ENCODE data around the gene MYL12A.

MYL12A gene

DNA sequence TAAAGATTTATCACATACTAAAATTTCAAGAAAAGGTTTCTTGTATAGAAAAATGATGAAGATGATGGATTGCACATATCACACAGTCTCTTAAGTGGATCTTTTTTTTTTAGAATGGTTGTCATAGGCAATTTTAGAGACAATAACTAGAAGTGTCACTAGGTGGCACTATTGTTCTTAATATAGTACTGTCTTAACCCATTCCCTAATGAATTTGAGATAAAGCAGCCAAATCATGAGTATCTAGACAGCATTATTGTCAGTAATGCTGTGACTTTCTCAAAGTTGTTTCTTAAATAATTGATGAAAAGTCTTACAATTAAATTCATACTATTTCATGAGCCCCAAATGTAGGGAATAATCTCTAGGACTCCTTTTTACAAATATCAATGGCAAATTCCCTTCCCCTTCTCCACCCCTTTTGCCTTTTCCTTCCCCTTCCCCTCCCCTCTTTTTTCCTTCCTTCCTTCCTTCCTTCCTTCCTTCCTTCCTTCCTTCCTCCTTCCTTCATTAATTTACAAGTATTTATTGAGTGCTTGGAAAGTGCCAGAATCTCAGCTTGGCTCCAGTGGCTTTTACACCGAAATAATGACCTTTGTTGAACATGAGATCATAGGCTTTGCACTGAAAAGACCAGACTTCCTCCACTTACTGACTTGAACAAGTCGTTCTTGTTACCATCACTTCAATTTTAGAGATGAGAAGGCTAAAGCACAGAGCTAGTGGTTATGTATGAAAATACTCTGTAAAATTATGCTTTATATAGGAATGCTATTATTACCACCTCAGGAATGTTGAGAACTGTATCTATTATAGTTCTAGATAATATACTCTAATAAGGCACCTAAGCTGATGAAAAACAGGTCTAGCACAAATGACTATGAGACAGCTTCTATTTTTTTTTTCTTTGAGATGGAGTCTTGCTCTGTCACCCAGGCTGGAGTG is 34.1 kb downstream of the MYL12A start:
- DNase-seq (ENCODE audit: low read depth in 4 of 4, low spot score in 1 of 4): no peak

- DNase-seq (ENCODE audit: low read depth in 4 of 4, low spot score in 1 of 4): no peak
These were observed 35.8 kb downstream of the MYL12A start for GRCh38 chr18:3283253-3283863.

GRCh38 chr18:3283908-3284307 is 36.3 kb downstream of the MYL12A start:
- DNase-seq (ENCODE audit: low read depth in 4 of 4, low spot score in 1 of 4): no peak

DNA sequence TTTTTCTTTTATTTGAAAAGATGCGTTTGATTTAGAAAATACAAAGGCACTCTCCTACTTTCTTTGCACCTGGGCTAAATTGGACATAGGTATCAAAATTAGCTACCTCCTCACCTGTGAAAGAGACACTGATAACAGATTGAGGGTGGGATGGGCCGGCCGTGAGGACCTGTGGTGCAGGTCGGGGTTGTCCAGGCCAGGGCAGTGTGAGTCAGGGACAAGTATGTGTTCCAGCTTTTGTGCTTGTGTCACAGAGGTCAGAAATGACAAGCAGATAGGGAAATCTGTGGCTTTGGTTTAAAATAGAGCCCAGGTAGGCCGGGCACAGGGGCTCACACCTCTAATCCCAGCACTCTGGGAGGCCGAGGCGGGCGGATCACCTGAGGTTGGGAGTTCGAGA is 36.9 kb downstream of the MYL12A start:
- no peak for DNase-seq (ENCODE audit: low read depth in 4 of 4, low spot score in 1 of 4)

DNA sequence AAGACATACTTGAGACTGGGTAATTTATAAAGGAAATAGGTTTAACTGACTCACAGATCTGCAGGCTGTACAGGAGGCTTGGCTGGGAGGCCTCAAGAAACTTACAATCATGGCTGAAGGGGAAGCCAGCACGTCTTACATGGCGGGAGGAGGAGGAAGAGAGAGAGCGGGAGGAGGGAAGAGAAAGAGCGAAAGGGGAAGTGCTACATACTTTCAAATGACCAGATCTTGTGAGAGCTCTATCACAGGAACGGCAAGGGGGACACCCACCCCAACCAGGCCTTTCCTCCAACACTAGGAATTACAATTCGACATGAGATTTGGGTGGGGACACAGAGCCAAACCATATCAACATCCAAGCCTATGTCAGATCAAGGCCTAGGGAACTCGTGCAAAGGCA is 38.6 kb downstream of the MYL12A start:
- no peak for DNase-seq (ENCODE audit: low read depth in 4 of 4, low spot score in 1 of 4)

DNA sequence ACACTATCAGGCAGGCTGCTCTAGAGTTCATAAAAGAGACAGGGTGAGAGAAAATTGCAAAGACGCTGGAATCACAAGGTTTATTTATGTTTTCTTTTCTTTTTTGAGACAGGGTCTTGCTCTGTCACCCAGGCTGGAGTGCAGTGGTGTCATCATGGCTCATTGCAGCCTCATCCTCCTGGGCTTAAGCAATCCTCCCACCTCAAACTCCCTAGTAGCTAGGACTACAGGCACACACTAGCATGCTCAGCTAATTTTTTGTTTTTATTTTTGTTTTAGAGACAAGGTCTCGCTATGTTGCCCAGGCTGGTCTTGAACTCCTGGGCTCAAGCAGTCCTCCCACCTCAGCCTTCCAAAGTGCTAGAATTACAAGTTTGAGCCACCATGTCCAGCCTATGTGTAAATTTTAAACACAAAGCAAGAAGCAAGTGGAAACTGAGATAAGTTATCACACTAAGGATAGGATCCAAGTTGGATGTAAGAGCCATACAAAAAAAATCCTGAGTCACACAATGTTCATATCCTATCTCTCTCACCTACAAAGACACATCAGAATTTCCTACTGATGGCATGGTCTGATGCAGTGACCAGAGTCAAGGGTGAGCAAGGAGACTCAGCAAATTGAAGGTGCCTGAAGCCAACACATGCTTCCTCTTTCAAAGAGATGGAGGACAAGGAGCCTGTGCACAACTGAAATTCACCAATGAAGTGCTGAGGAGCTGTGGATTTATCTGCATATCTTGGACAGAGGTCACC is 45.8 kb downstream of the MYL12A start:
- no peak for DNase-seq (ENCODE audit: low read depth in 4 of 4, low spot score in 1 of 4)

GRCh38 chr18:3294435-3295080 is 47.0 kb downstream of the MYL12A start:
- DNase-seq (ENCODE audit: low read depth in 4 of 4, low spot score in 1 of 4): no peak

DNA sequence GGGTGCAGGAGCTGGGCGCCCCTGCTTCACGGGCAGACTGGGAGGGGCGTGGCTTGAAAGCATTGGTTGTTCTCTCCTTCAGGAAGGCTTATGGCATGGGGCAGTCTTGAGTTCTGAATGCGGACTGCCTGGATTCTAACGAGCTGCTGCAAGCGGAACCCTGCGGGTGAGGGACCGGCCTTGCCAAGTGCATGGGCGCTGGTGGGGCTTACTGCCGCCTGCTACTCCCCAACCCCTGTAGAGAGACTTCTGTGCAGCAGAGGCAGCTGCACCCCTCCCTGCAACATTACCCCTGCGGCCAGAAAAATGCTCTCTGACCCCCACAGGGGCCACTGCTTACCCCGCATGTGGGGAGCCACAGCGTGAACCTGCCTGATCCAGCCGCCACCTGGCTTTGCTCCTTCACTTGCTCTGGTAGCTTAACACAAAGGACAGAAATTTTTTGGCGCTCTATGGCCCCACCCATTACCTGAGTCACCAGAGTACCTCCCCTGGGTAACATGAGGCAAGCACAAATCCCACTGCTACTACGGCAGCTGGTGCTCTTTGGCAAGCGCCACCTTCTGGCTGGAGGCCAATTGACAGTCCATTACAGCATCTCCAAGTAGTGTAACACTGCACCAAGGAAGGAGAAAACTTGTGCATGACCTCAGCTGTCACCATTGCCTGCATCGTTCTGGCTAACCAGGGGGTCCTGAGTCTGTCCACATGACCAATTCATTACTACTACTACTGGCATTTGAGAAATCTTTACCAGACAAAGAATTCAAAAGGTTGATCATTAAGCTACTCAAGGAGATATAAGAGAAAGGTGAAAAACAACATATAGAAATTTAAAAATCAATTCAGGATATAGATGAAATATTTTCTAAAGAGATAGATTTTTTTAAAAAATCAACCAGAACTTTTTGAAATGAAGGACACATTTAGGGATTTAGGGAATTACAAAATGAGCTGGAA is 49.7 kb downstream of the MYL12A start:
- DNase-seq (ENCODE audit: low read depth in 4 of 4, low spot score in 1 of 4): peak; percentile 80 to 90 (median 88)

DNA sequence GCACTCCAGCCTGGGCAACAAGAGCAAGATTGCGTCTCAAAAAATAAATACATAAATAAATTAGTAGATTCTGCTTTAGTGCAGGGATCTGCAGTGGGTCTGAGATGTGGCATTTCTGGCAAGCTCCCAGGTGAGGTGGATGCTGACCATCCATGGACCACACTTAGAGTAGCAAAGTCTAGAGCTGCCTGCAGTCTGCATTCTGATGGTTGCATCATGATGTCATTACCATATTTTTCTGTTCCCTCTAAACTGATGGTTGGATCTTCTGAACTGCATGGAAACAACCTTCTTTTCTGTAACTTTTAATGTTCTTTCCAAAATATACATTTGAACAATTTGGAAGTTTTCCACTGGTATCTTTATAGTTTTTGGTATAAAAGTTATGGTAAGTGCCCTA is 57.2 kb downstream of the MYL12A start:
- DNase-seq (ENCODE audit: low read depth in 4 of 4, low spot score in 1 of 4): no peak

GRCh38 chr18:3305354-3305762 is 57.8 kb downstream of the MYL12A start:
- DNase-seq (ENCODE audit: low read depth in 4 of 4, low spot score in 1 of 4): peak; percentile 5 to 29 (median 17)

Measured in stimulated activated CD4-positive, alpha-beta T cell treated with anti-CD3 and anti-CD28 coated beads, Interleukin-1b, Interleukin-23, amount 100 ng/mL, for 24 hours (primary cell).